HG02642 (cell line): ENCODE data around the gene RBM43.
"Not testable (repeated sequence)": the region's sequence is repeated elsewhere in the genome, so short reads cannot be mapped to it uniquely, and the experiment has no call there.

Experiments used
- ATAC-seq: cut with Tn5 transposase; IDR thresholded peaks from one replicate; pipeline ENCODE4 v1.9.1; 2021; ENCODE audit warnings: mild to moderate bottlenecking; ENCODE audit not compliant: unreplicated experiment, poor library complexity

Gene RBM43

GRCh38 chr2:151269798-151270568 is 8.3 kb upstream of the RBM43 start:
- ATAC-seq, result no peak

- ATAC-seq, result no peak
These were observed 6.4 kb upstream of the RBM43 start for GRCh38 chr2:151268085-151268484.

- no peak for ATAC-seq
These were observed 5.9 kb upstream of the RBM43 start for GRCh38 chr2:151267537-151267936.

GRCh38 chr2:151265991-151266390 is 4.3 kb upstream of the RBM43 start:
- no peak for ATAC-seq

- ATAC-seq, result no peak
These were observed 2.6 kb upstream of the RBM43 start for GRCh38 chr2:151264157-151264825.

- ATAC-seq, result no peak
These were observed 966 bp upstream of the RBM43 start for GRCh38 chr2:151262629-151263028.

GRCh38 chr2:151261977-151262291 is 271 bp upstream of the RBM43 start:
- no peak for ATAC-seq

- peak; percentile 16 for ATAC-seq
These were observed 961 bp downstream of the RBM43 start for GRCh38 chr2:151260573-151261230.

- no peak for ATAC-seq
These were observed 3.5 kb downstream of the RBM43 start for GRCh38 chr2:151258121-151258520.

- ATAC-seq, result no peak
These were observed 9.0 kb downstream of the RBM43 start for GRCh38 chr2:151252646-151253045.

- no peak for ATAC-seq
These were observed 10.7 kb downstream of the RBM43 start for GRCh38 chr2:151251012-151251411.

- ATAC-seq, result no peak
These were observed 14.2 kb downstream of the RBM43 start for GRCh38 chr2:151247432-151247831.

- no peak for ATAC-seq
These were observed 15.5 kb downstream of the RBM43 start for GRCh38 chr2:151246152-151246551.

GRCh38 chr2:151243468-151243867 is 18.2 kb downstream of the RBM43 start:
- no peak for ATAC-seq

GRCh38 chr2:151241224-151241623 is 20.4 kb downstream of the RBM43 start:
- ATAC-seq, result no peak

GRCh38 chr2:151240433-151240832 is 21.2 kb downstream of the RBM43 start:
- no peak for ATAC-seq

- ATAC-seq, result no peak
These were observed 22.0 kb downstream of the RBM43 start for GRCh38 chr2:151239624-151240023.

- ATAC-seq, result peak; percentile 77
These were observed 22.9 kb downstream of the RBM43 start for GRCh38 chr2:151238527-151239487.

- ATAC-seq, result no peak
These were observed 24.1 kb downstream of the RBM43 start for GRCh38 chr2:151237422-151238025.

- not testable (repeated sequence) for ATAC-seq
These were observed 27.9 kb downstream of the RBM43 start for GRCh38 chr2:151233760-151234159.
